HG02840 (cell line): ENCODE data around the gene ATP5ME.

Experiments used
- ATAC-seq: cut with Tn5 transposase; IDR thresholded peaks from one replicate; pipeline ENCODE4 v1.9.1; 2021; ENCODE audit warnings: mild to moderate bottlenecking, moderate library complexity, moderate number of reproducible peaks; ENCODE audit not compliant: unreplicated experiment, low FRiP score

The ATP5ME gene

GRCh38 chr4:685679-686412 lies 11.8 kb upstream of the ATP5ME start:
- no peak for ATAC-seq

GRCh38 chr4:684623-685327 lies 10.7 kb upstream of the ATP5ME start:
- no peak for ATAC-seq

GRCh38 chr4:683982-684622 lies 10.0 kb upstream of the ATP5ME start:
- no peak for ATAC-seq

- no peak for ATAC-seq
Observed at GRCh38 chr4:683247-683897, 9.3 kb upstream of the ATP5ME start.

DNA sequence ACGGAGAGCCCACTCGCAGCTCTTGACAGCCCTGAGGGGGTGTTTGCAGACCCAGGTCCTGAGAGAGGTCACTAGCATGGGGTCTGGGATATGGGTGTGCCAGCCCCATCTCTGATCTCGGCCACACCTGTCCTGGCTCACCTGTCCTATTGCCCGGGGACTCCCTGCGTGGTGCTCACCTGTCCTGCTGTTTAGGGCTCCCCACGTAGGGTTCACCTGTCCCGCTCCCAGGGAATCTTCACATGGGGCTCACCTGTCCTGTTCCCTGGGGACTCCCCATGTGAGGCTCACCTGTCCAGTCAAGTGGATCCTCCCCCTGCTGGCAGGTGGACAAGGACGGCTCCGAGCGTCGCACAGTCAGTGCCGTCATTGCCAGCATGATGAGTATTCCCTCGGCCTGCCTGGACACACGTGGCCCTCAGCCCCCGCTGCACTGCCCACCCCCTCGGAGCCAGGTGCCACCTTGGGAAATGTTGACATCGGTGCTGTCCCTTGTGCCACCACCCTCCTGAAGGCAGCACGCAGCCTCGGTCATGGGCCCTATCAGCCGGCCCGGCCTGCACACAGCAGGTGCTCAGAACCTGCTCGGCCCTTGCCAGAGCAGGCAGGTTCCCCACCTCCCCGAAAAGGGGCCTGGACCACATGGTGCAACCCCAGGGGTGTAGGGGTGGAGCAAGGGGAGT lies 8.6 kb upstream of the ATP5ME start:
- ATAC-seq = no peak

- ATAC-seq = no peak
Observed at GRCh38 chr4:681736-682451, 7.8 kb upstream of the ATP5ME start.

GRCh38 chr4:680928-681645 lies 7.0 kb upstream of the ATP5ME start:
- ATAC-seq = no peak

GRCh38 chr4:680551-680927 lies 6.5 kb upstream of the ATP5ME start:
- ATAC-seq = no peak

DNA sequence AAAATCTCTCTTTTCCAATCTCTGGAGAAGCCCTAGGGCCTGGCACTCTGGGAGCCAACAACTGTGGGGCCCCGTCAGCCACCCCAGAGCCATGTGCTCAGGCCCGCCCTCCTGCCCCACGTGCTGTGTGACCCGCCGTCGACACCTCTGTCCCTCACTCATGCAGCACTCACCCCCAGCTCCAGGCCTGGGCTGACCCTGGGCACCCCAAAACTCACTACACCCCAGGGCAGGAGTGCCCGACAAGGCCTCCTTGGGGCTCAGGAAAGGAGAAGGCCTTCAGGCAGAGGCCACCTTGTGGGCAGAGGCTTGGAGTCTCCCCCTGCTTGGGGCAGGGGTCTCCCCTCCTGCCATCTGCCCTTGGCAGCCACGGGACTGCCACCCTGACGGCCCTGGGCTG lies 6.0 kb upstream of the ATP5ME start:
- no peak for ATAC-seq

DNA sequence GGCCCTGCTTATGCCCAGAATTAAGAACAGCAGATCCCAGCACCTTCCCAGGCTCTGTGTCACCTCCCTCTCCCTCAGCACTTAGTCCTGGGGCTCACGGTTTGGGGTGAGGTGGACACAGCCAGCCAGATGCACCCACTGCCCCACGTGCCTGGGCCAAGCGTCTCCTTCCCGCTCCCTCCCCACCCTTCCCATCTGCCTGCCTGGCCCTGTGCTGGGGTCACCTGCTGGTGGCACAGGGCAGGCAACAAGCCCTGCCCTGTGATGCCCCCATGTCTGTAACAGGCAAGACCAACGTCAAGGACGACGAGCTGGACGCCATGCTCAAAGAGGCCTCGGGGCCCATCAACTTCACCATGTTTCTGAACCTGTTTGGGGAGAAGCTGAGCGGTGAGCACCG lies 5.6 kb upstream of the ATP5ME start:
- no peak for ATAC-seq

GRCh38 chr4:679104-679481 lies 5.0 kb upstream of the ATP5ME start:
- ATAC-seq = no peak

GRCh38 chr4:678331-679103 lies 4.4 kb upstream of the ATP5ME start:
- ATAC-seq = no peak

- no peak for ATAC-seq
Observed at GRCh38 chr4:677431-678293, 3.6 kb upstream of the ATP5ME start.

- no peak for ATAC-seq
Observed at GRCh38 chr4:676871-677235, 2.8 kb upstream of the ATP5ME start.

DNA sequence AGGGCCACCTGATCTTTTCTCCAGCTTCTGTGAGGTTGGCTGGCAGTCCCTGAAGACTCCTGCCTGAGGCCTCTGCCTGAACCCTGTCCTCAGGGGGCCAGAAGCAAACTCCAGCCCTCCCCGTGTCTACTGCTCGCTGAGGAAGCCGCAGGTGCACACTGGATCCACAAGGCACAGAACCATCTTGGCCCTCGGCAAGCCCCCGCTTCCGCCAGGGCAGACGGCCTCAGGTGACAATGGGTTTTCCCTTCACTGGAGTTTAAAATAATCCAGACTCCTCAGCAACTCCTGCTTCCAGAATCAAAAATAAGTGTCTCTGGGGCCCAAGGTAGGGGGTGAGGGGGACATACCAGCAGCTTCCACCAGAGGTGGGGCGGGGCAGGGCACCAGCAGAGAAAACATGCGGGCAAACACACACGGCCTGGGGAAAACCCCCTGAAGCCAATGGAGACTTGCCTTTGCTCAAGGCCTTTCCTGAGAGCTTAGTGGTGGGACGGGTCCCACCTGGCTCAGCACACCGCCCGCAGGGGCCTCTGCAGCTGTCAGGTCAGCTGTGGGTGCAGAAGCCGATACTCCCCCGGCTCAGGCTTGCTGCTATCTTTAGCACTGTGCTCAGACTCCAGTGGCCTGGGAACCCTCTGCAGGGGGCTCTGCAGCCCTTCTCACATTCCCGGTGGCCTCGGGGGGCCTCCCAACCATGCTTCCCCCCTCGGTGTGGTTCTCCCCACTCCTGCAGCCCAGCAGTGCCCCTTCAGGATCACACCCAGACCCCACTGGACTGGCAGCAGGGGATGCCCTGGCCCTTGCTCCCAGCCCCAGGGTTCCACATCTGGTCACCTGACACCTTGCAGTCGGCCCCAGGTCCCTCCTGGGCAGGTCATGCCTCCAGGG lies 2.1 kb upstream of the ATP5ME start:
- ATAC-seq = no peak

DNA sequence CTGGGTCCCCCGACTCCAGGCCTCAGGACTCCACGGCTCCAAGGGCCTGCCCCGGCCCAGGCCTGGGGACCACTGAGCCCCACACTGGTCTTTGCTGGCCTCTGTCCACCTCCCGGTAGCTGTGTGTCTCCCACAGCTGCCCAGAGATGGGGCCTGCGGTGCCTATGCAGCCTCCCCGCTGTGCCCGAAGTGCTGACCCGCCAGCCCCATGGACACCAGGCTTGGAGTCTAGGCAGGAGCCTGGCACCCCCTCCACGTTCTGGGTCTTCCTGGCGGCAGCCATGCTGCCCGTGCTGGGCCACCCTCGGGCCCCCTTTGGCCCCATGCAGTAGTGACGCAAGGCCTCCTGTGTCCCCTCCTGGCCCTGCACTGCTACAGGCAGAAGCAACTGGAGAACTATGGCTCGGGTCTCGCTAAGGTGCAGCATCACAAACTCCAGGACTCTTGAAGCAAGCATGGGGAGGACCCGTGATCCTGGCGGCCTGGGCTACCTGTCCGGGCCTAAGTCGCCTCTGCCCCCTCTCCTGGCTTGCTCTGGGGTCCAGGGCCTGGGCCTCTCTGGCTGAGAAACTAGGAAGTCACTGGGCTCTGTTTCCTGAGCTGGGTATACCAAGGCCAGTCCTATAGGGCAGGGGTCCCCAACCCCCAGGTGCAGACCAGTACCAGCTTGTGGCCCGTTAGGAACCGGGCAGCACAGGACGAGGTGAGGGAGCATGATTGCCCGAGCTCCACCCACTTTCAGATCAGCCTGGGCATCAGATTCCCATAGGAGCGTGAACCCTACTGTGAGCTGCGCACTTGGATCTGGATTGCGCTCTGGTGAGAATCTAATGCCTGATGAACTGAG lies 1.2 kb upstream of the ATP5ME start:
- ATAC-seq = peak; percentile 0
